PC-9 (cell line): ENCODE results near the gene GPR151. TPM values are rescaled to one million over a fixed set of nuclear protein-coding genes. Genes with fewer than 3 reads are reported as not detected.

Experiments used
- BruUV-seq: library from RNA; stranded (reverse); fragments of 400-500 nt; replicated peaks from 2 replicates; lab custom pipeline; 2021; lab: Mats Ljungman, UMichigan
- CTCF ChIA-PET: fragments of 300-600 bp; sonication (Branson Sonifier 250); formaldehyde crosslinking; loops from one replicate; lab custom pipeline; 2022; ENCODE audit warnings: antibody characterized with exemption; lab: Charles Lee
- POLR2A ChIA-PET: fragments of 300-600 bp; sonication (Branson Sonifier 250); formaldehyde crosslinking; loops from one replicate; lab custom pipeline; 2022; ENCODE audit warnings: antibody characterized with exemption; ENCODE audit not compliant: unreplicated experiment; lab: Charles Lee
- DNase-seq, 2 experiments: peaks; one replicate each; pipeline versions ENCODE4 v3.0.0 to v3.0.0-alpha.2; 2015 to 2022; ENCODE audit warnings: mixed read lengths in 1 of 2
- H2AFZ ChIP-seq: fragments of 200-600 bp; sonication (generic); 2 replicates; pipeline ENCODE4 v1.8.1; 2017; ENCODE audit warnings: antibody characterized with exemption
- H3F3A ChIP-seq: fragments of 200-600 bp; sonication (generic); 2 replicates; pipeline ENCODE4 v1.8.1; 2017; ENCODE audit warnings: antibody characterized with exemption, mild to moderate bottlenecking, low read depth; ENCODE audit not compliant: insufficient read depth
- H3K27ac ChIP-seq: fragments of 200-600 bp; sonication (generic); 2 replicates; pipeline ENCODE4 v1.6.1; 2016; ENCODE audit warnings: mixed run types
- H3K27me3 ChIP-seq: fragments of 200-600 bp; sonication (generic); 2 replicates; pipeline ENCODE4 v1.6.1; 2016; ENCODE audit warnings: low read depth, mixed run types; ENCODE audit not compliant: insufficient read depth
- H3K36me3 ChIP-seq: fragments of 200-600 bp; sonication (generic); 2 replicates; pipeline ENCODE4 v1.6.1; 2016; ENCODE audit warnings: low read depth, mixed run types
- H3K4me1 ChIP-seq: fragments of 200-600 bp; sonication (generic); replicated peaks from 2 replicates; pipeline ENCODE4 v1.6.1; 2016; ENCODE audit warnings: mixed run types; ENCODE audit not compliant: insufficient read depth
- H3K4me2 ChIP-seq: fragments of 200-600 bp; sonication (generic); 2 replicates; pipeline ENCODE4 v1.6.1; 2017; ENCODE audit warnings: mixed run types
- H3K4me3 ChIP-seq: fragments of 200-600 bp; sonication (generic); 2 replicates; pipeline ENCODE4 v1.6.1; 2016; ENCODE audit warnings: mixed run types
- H3K79me2 ChIP-seq: fragments of 200-600 bp; sonication (generic); 2 replicates; pipeline ENCODE4 v1.6.1; 2017; ENCODE audit warnings: low read depth, mixed run types
- H3K9me2 ChIP-seq: fragments of 200-600 bp; sonication (generic); 2 replicates; pipeline ENCODE4 v1.8.1; 2017; ENCODE audit warnings: mild to moderate bottlenecking; ENCODE audit not compliant: insufficient read depth
- H3K9me3 ChIP-seq: fragments of 200-600 bp; sonication (generic); 2 replicates; pipeline ENCODE4 v1.8.1; 2016; ENCODE audit warnings: low read depth; ENCODE audit not compliant: insufficient read depth
- H4K20me1 ChIP-seq: fragments of 200-600 bp; sonication (generic); 2 replicates; pipeline ENCODE4 v1.8.1; 2017; ENCODE audit not compliant: insufficient read depth
- CTCF ChIP-seq: fragments of 200-600 bp; sonication (generic); conservative IDR thresholded peaks from 2 replicates; pipeline ENCODE4 v1.6.1; 2017; ENCODE audit warnings: mixed run types, antibody characterized with exemption, mild to moderate bottlenecking, moderate library complexity
- EZH2 ChIP-seq: fragments of 200-600 bp; sonication (generic); IDR thresholded peaks from 2 replicates; pipeline ENCODE4 v1.8.0; 2017; ENCODE audit warnings: antibody characterized with exemption, low read depth
- intact Hi-C: fragments of 100-400 bp; cut with micrococcal nuclease; formaldehyde crosslinking; loops from one replicate; pipeline ENCODE4 v1.10.0; 2022; ENCODE audit not compliant: unreplicated experiment
- total RNA-seq: library from RNA; stranded (reverse); gene quantifications from 2 replicates; pipeline ENCODE4 v1.2.3, GENCODE V29; 2021

Gene GPR151
- total RNA-seq, 1 experiment from 2014 or later: not detected

- Histone ChIP-seq H4K20me1 (no peaks in the 10 kb centered on the region), H3K27ac (no peak overlapping the region), H3K9me3 (no peaks in the 10 kb centered on the region), H3F3A (no peaks in the 10 kb centered on the region), H3K27me3 (peaks cover 12% of the 10 kb centered on the region), H3K4me3 (no peak overlapping the region), H3K4me2 (no peak overlapping the region), H3K9me2 (no peaks in the 10 kb centered on the region), H2AFZ (no peak overlapping the region), H3K4me1 (no peaks in the 10 kb centered on the region), H3K79me2 (no peaks in the 10 kb centered on the region), H3K36me3 (no peaks in the 10 kb centered on the region)
- ChIA-PET POLR2A (no interaction called here), CTCF (no interaction called here)
- no TSS peak for BruUV-seq
- TF ChIP-seq CTCF (no peak), EZH2 (no peak)
- no peak for DNase-seq
- intact Hi-C loops: no loop called here
Observed at GRCh38 chr5:146529984-146530383, 14.0 kb upstream of the GPR151 start.

- H3K27ac ChIP-seq: no peak overlapping the region
- no peak overlapping the region for H3K4me2 ChIP-seq
Observed at GRCh38 chr5:146528236-146528635, 12.2 kb upstream of the GPR151 start.

GRCh38 chr5:146527785-146528184, 11.8 kb upstream of the GPR151 start:
- TF ChIP-seq CTCF (no peak), EZH2 (no peak)
- no peak overlapping the region for H2AFZ ChIP-seq
- no peak for DNase-seq
- peaks cover 34% of the 10 kb centered on the region for H3K27me3 ChIP-seq
- H3K4me3 ChIP-seq: no peak overlapping the region
- H3K79me2 ChIP-seq: no peaks in the 10 kb centered on the region
- no peaks in the 10 kb centered on the region for H3K4me1 ChIP-seq
- ChIA-PET POLR2A (no interaction called here), CTCF (interaction anchor here (0.5 kb wide), 1 partner anchor 10 kb away, joined by 9 read pairs; no protein-coding TSS in a partner anchor)
- H3K27ac ChIP-seq: no peak overlapping the region
- peaks cover 3% of the 10 kb centered on the region; the same call in 1 of the 2 replicates for H4K20me1 ChIP-seq
- H3F3A ChIP-seq: no peaks in the 10 kb centered on the region
- H3K36me3 ChIP-seq: no peaks in the 10 kb centered on the region
- intact Hi-C loops: no loop called here
- H3K9me3 ChIP-seq: no peaks in the 10 kb centered on the region
- BruUV-seq: no TSS peak
- no peaks in the 10 kb centered on the region for H3K9me2 ChIP-seq
- H3K4me2 ChIP-seq: no peak overlapping the region

More at GRCh38 chr5:146528236-146528635, 12.2 kb upstream of the GPR151 start:
- Histone ChIP-seq H3K9me2 (no peaks in the 10 kb centered on the region), H3K36me3 (no peaks in the 10 kb centered on the region), H3K4me1 (no peaks in the 10 kb centered on the region), H3K27me3 (peaks cover 29% of the 10 kb centered on the region), H3K4me3 (no peak overlapping the region), H3K79me2 (no peaks in the 10 kb centered on the region), H3K9me3 (no peaks in the 10 kb centered on the region), H3F3A (no peaks in the 10 kb centered on the region), H4K20me1 (peaks cover 3% of the 10 kb centered on the region; the same call in 1 of the 2 replicates), H2AFZ (no peak overlapping the region)
- intact Hi-C loops: no loop called here
- no peak for DNase-seq
- TF ChIP-seq CTCF (0 out of 2 replicates have a peak, but pooled peaks have one; percentile 16), EZH2 (no peak)
- POLR2A ChIA-PET: no interaction called here
- no TSS peak for BruUV-seq
- CTCF ChIA-PET: interaction anchor here (0.5 kb wide), 1 partner anchor 11 kb away, joined by 9 read pairs; no protein-coding TSS in a partner anchor
